GM12891 (cell line): Measurements from ENCODE around the gene LAYN.

ENCODE experiments used
- POLR2A ChIP-seq: IDR thresholded peaks from 2 replicates; pipeline ENCODE4 v1.6.1; 2011; ENCODE audit warnings: low read depth, low read length, control low read depth
- POU2F2 ChIP-seq: IDR thresholded peaks from 2 replicates; pipeline ENCODE4 v1.6.1; 2011; ENCODE audit warnings: low read depth, mild to moderate bottlenecking, control low read depth, low read length, moderate library complexity
- TAF1 ChIP-seq: IDR thresholded peaks from 2 replicates; pipeline ENCODE4 v1.6.1; 2011; ENCODE audit warnings: low read depth, low read length, control low read depth

DNA sequence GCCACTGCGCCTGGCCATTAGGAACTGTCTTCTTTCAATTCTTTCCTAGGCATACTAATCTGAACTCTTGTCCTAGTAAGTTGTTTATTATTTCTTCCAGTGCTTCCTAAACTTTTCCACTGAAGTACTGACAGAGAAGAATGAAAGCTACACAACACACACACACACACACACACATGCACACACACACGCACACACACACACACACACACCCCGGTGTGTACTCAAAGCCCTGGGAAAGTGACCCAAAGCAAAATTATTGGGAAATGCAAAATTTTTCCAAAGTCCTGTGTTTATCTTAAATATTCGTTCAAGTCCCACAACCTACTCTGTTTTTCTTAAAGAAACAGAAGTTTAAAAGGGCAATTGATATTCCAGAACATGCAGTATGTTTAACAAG, 42.4 kb downstream of the LAYN start:
- TF ChIP-seq POLR2A (no peak), TAF1 (no peak), POU2F2 (no peak)
